Measurements from ENCODE around the gene PTMS. TPM values are rescaled to one million over a fixed set of nuclear protein-coding genes. Genes with fewer than 3 reads are reported as not detected.
"Not testable (repeated sequence)": the region's sequence is repeated elsewhere in the genome, so short reads cannot be mapped to it uniquely, and the experiment has no call there.

The PTMS gene
- total RNA-seq, 2 experiments from 2014 or later: 36.2 to 43.5 TPM

- not testable (repeated sequence) for H3K36me3 Mint-ChIP-seq; H3K27ac Mint-ChIP-seq; H3K4me3 Mint-ChIP-seq; H3K27me3 Mint-ChIP-seq; DNase-seq; ATAC-seq (ENCODE audit: low read depth); H3K9me3 Mint-ChIP-seq
- POLR2A ChIA-PET: interaction anchor here (0.6 to 0.9 kb wide), 2 partner anchors 9 to 18 kb away, joined by 3 to 6 read pairs; partner anchors contain the start of gene COPS7A
- peaks cover 14% of the 10 kb centered on the region for H3K4me1 Mint-ChIP-seq
Observed at GRCh38 chr12:6742080-6742479, 24.1 kb upstream of the PTMS start.

- H3K27ac Mint-ChIP-seq: no peak overlapping the region
- no peak for DNase-seq
- POLR2A ChIA-PET: interaction anchor here (0.6 to 0.9 kb wide), 2 partner anchors 9 to 19 kb away, joined by 3 to 6 read pairs; partner anchors contain the start of gene COPS7A
Observed at GRCh38 chr12:6742834-6743233, 23.3 kb upstream of the PTMS start.

GRCh38 chr12:6743300-6743699 is 22.9 kb upstream of the PTMS start:
- POLR2A ChIA-PET: interaction anchor here (0.9 to 2.0 kb wide), 2 partner anchors 10 to 19 kb away, joined by 3 to 15 read pairs; partner anchors contain the start of genes COPS7A and MLF2
- DNase-seq; H3K27me3 Mint-ChIP-seq; H3K9me3 Mint-ChIP-seq; H3K4me3 Mint-ChIP-seq; ATAC-seq (ENCODE audit: low read depth); H3K27ac Mint-ChIP-seq: not testable (repeated sequence)
- peaks cover 20% of the 10 kb centered on the region for H3K36me3 Mint-ChIP-seq
- H3K4me1 Mint-ChIP-seq: peaks cover 16% of the 10 kb centered on the region

More at GRCh38 chr12:6742834-6743233, 23.3 kb upstream of the PTMS start:
- peaks cover 15% of the 10 kb centered on the region for H3K36me3 Mint-ChIP-seq
- ATAC-seq (ENCODE audit: low read depth): no peak
- H3K4me3 Mint-ChIP-seq: no peak overlapping the region
- no peaks in the 10 kb centered on the region for H3K9me3 Mint-ChIP-seq
- H3K4me1 Mint-ChIP-seq: peaks cover 16% of the 10 kb centered on the region
- H3K27me3 Mint-ChIP-seq: no peaks in the 10 kb centered on the region

GRCh38 chr12:6745741-6746525 is 20.2 kb upstream of the PTMS start:
- Mint-ChIP-seq H3K27me3 (no peaks in the 10 kb centered on the region), H3K9me3 (no peaks in the 10 kb centered on the region), H3K27ac (peak overlapping the region; percentile 87), H3K36me3 (peaks cover 30% of the 10 kb centered on the region), H3K4me3 (peak overlapping the region; percentile 34), H3K4me1 (peaks cover 20% of the 10 kb centered on the region)
- DNase-seq (no peak), ATAC-seq (ENCODE audit: low read depth) (peak; percentile 99)
- POLR2A ChIA-PET: interaction anchor here (0.6 to 1.6 kb wide), 5 partner anchors 19 to 106 kb away, joined by 3 to 5 read pairs (median 3); partner anchors contain the start of genes CDCA3, COPS7A and USP5

- Mint-ChIP-seq H3K36me3 (peaks cover 37% of the 10 kb centered on the region), H3K4me3 (no peak overlapping the region), H3K27ac (peak overlapping the region; percentile 65), H3K4me1 (peaks cover 30% of the 10 kb centered on the region), H3K27me3 (no peaks in the 10 kb centered on the region), H3K9me3 (no peaks in the 10 kb centered on the region)
- DNase-seq (no peak), ATAC-seq (ENCODE audit: low read depth) (no peak)
- POLR2A ChIA-PET: interaction anchor here (0.7 to 1.6 kb wide), 3 partner anchors 19 to 104 kb away, joined by 3 to 4 read pairs (median 3); partner anchors contain the start of genes CDCA3 and USP5
Observed at GRCh38 chr12:6747216-6747615, 18.9 kb upstream of the PTMS start.

GRCh38 chr12:6748761-6749160 is 17.4 kb upstream of the PTMS start:
- H3K27me3 Mint-ChIP-seq: no peaks in the 10 kb centered on the region
- H3K4me3 Mint-ChIP-seq: no peak overlapping the region
- peaks cover 34% of the 10 kb centered on the region for H3K4me1 Mint-ChIP-seq
- H3K36me3 Mint-ChIP-seq: peaks cover 39% of the 10 kb centered on the region
- ATAC-seq (ENCODE audit: low read depth): no peak
- no peak for DNase-seq
- POLR2A ChIA-PET: no interaction called here
- no peaks in the 10 kb centered on the region for H3K9me3 Mint-ChIP-seq
- no peak overlapping the region for H3K27ac Mint-ChIP-seq

- POLR2A ChIA-PET: no interaction called here
- Mint-ChIP-seq H3K27me3 (no peaks in the 10 kb centered on the region), H3K9me3 (no peaks in the 10 kb centered on the region), H3K27ac (no peak overlapping the region), H3K4me1 (peaks cover 30% of the 10 kb centered on the region), H3K36me3 (peaks cover 33% of the 10 kb centered on the region), H3K4me3 (no peak overlapping the region)
- no peak for ATAC-seq (ENCODE audit: low read depth)
- no peak for DNase-seq
Observed at GRCh38 chr12:6750506-6750905, 15.7 kb upstream of the PTMS start.

- peaks cover 25% of the 10 kb centered on the region for H3K4me1 Mint-ChIP-seq
- POLR2A ChIA-PET: interaction anchor here (0.5 to 3.8 kb wide), 12 partner anchors 15 to 142 kb away, joined by 3 to 43 read pairs (median 12); partner anchors contain the start of genes CDCA3, COPS7A, PTMS and TPI1
- H3K4me3 Mint-ChIP-seq: peak overlapping the region; percentile 95
- peaks cover 5% of the 10 kb centered on the region for H3K27me3 Mint-ChIP-seq
- peaks cover 31% of the 10 kb centered on the region for H3K36me3 Mint-ChIP-seq
- peak overlapping the region; percentile 98 for H3K27ac Mint-ChIP-seq
- DNase-seq (no peak), ATAC-seq (ENCODE audit: low read depth) (no peak)
- H3K9me3 Mint-ChIP-seq: no peaks in the 10 kb centered on the region
Observed at GRCh38 chr12:6751767-6752166, 14.4 kb upstream of the PTMS start.

GRCh38 chr12:6752167-6752920 is 13.8 kb upstream of the PTMS start:
- H3K27me3 Mint-ChIP-seq: peaks cover 8% of the 10 kb centered on the region
- ATAC-seq (ENCODE audit: low read depth) (no peak), DNase-seq (no peak)
- peaks cover 23% of the 10 kb centered on the region for H3K4me1 Mint-ChIP-seq
- peak overlapping the region; percentile 95 for H3K4me3 Mint-ChIP-seq
- POLR2A ChIA-PET: interaction anchor here (0.5 to 3.8 kb wide), 30 partner anchors 8 to 259 kb away, joined by 3 to 43 read pairs (median 5); partner anchors contain the start of genes CDCA3, COPS7A, MRPL51 and PTMS
- peak overlapping the region; percentile 98 for H3K27ac Mint-ChIP-seq
- no peaks in the 10 kb centered on the region for H3K9me3 Mint-ChIP-seq
- peaks cover 28% of the 10 kb centered on the region for H3K36me3 Mint-ChIP-seq

GRCh38 chr12:6752921-6753771 is 13.0 kb upstream of the PTMS start, which contains the start of gene MLF2:
TSS of gene MLF2 (minus strand) at chr12:6753141. CDS start at chr12:6752334, 807 bp downstream.
- POLR2A ChIA-PET: interaction anchor here (0.6 to 3.8 kb wide), 29 partner anchors 9 to 300 kb away, joined by 3 to 43 read pairs (median 5); partner anchors contain the start of genes CDCA3, COPS7A, MRPL51 and PTMS
- peak; percentile 96 for ATAC-seq (ENCODE audit: low read depth)
- Mint-ChIP-seq H3K27ac (peak within 1 kb of the TSS; percentile 98), H3K4me3 (peak within 1 kb of the TSS; percentile 95), H3K9me3 (no peaks in the 10 kb centered on the region), H3K36me3 (peaks cover 20% of the 10 kb centered on the region), H3K4me1 (peaks cover 26% of the 10 kb centered on the region), H3K27me3 (peaks cover 9% of the 10 kb centered on the region)
- peak; percentile 99 for DNase-seq

- no peaks in the 10 kb centered on the region for H3K9me3 Mint-ChIP-seq
- ATAC-seq (ENCODE audit: low read depth) (no peak), DNase-seq (no peak)
- H3K27me3 Mint-ChIP-seq: peaks cover 10% of the 10 kb centered on the region
- H3K4me1 Mint-ChIP-seq: peaks cover 33% of the 10 kb centered on the region
- POLR2A ChIA-PET: interaction anchor here (0.7 to 3.8 kb wide), 17 partner anchors 10 to 300 kb away, joined by 3 to 43 read pairs (median 11); partner anchors contain the start of genes CDCA3, COPS7A, PTMS and USP5
- peak overlapping the region; percentile 98 for H3K27ac Mint-ChIP-seq
- H3K4me3 Mint-ChIP-seq: peak overlapping the region; percentile 95
- peaks cover 16% of the 10 kb centered on the region for H3K36me3 Mint-ChIP-seq
Observed at GRCh38 chr12:6753772-6754356, 12.3 kb upstream of the PTMS start.

GRCh38 chr12:6754411-6754810 is 11.8 kb upstream of the PTMS start:
- Mint-ChIP-seq H3K4me1 (peaks cover 35% of the 10 kb centered on the region), H3K4me3 (no peak overlapping the region), H3K27me3 (peaks cover 14% of the 10 kb centered on the region), H3K36me3 (peaks cover 12% of the 10 kb centered on the region), H3K9me3 (no peaks in the 10 kb centered on the region), H3K27ac (no peak overlapping the region)
- POLR2A ChIA-PET: interaction anchor here (0.6 to 3.8 kb wide), 9 partner anchors 10 to 98 kb away, joined by 8 to 43 read pairs (median 16); partner anchors contain the start of genes CDCA3, PTMS, USP5 and ZNF384
- ATAC-seq (ENCODE audit: low read depth) (no peak), DNase-seq (no peak)

All from activated naive CD8-positive, alpha-beta T cell treated with anti-CD3 and anti-CD28 coated beads, Interleukin-2, amount 10 ng/mL, durations not matched to agents 7 days and 5 days (primary cell).